Inflammatory macrophage (primary cell): ENCODE results near the gene ZBTB7A.
"Not testable (repeated sequence)": the region's sequence is repeated elsewhere in the genome, so short reads cannot be mapped to it uniquely, and the experiment has no call there.

ENCODE experiments used
- DNase-seq, 2 donors: peaks; one replicate each; pipeline ENCODE4 v3.0.0-alpha.2; 2020 to 2022

ZBTB7A gene

GRCh38 chr19:4014541-4015491 lies 51.9 kb downstream of the ZBTB7A start:
- DNase-seq: no peak

GRCh38 chr19:4013886-4014540 lies 52.7 kb downstream of the ZBTB7A start:
- DNase-seq: no peak

DNA sequence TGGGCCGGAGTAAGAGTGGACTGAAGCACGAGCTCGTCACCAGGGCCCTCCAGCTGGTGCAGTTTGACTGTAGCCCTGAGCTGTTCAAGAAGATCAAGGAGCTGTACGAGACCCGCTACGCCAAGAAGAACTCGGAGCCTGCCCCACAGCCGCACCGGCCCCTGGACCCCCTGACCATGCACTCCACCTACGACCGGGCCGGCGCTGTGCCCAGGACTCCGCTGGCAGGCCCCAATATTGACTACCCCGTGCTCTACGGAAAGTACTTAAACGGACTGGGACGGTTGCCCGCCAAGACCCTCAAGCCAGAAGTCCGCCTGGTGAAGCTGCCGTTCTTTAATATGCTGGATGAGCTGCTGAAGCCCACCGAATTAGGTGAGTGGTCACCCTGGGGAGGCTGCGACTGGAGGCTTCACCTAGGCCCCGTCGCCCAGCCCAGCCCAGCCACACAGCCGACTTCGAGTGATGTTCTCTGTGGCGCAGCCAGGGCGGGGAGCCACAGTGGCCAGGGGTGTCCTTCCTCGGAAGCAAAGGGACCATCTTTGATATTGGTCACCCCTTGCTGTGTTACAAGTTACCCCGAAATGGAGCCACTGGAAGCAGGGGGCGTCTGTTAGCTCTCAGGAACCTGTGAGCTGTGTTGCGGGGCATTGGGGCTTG lies 53.6 kb downstream of the ZBTB7A start:
- DNase-seq: no peak

DNA sequence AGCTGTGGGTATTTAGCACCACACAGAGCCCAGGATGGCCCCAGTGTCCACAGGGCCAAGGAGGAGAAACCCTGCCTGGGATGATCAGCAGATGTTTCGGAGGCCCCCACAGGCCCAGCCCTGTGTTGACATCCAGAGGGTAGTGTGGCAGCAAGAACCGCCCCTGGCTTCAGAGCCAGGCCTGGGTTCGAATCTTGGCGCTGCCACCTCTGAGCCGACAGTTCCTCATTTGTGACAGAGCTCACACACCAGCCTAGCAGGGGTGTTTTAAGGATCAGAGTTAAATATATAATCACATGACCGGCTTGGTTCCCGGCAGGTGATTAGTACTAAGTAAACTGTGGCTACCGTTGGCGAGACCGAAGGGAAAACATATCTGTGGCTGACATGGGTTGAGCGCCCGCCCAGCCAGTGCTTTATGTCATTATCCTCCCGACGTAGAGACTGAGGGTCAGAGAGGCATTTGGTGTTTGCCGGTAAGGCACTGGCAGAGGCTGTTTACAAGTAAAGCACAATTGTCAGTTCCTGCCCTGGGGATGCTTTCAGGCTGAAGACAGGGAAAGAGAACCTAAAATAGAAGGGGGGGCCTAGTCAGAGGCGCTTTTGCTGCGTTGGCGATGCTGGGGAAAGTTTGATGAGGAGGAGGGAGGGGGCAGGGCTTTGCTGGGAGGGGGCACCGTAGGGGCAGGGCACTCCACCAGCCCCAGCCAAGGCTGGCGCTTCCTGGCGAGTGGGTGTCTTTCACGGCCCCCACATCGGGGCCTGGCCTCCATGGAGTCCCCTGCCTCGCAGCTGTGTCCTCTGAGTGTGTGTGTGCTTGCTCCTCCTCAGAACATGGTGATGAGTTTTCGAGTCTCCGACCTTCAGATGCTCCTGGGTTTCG lies 54.4 kb downstream of the ZBTB7A start:
- DNase-seq: no peak

DNA sequence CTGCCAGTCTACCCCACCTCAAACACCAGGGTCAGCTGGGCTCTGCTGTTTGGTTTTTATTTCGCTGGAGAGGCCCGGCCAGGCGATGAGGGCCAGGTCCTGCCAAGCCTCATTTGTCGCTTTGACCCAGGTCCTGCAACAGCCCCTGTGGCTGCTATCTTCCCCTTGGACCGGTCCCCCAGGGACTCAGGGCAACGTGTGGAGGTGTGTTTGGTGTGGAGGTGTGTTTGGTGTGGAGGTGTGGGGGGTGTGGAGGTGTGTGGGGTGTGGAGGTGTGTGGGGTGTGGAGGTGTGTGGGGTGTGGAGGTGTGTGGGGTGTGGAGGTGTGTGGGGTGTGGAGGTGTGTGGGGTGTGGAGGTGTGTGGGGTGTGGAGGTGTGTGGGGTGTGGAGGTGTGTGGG lies 55.3 kb downstream of the ZBTB7A start:
- not testable (repeated sequence) for DNase-seq

DNA sequence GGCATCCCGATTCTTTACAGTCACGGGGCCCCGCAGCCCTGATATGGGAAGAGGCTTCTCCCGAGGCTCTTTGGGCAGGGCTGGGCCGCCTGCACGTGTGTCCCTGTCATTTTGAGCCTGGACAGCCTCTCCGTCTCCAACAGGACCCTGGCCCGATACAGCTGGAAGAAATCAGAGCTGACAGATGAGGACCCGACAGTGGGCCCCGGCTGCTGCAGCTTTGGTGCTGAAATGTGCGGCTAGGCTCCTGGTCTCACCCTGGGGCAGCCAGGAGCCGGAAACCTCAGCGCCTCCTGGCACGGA lies 55.9 kb downstream of the ZBTB7A start:
- no peak for DNase-seq

DNA sequence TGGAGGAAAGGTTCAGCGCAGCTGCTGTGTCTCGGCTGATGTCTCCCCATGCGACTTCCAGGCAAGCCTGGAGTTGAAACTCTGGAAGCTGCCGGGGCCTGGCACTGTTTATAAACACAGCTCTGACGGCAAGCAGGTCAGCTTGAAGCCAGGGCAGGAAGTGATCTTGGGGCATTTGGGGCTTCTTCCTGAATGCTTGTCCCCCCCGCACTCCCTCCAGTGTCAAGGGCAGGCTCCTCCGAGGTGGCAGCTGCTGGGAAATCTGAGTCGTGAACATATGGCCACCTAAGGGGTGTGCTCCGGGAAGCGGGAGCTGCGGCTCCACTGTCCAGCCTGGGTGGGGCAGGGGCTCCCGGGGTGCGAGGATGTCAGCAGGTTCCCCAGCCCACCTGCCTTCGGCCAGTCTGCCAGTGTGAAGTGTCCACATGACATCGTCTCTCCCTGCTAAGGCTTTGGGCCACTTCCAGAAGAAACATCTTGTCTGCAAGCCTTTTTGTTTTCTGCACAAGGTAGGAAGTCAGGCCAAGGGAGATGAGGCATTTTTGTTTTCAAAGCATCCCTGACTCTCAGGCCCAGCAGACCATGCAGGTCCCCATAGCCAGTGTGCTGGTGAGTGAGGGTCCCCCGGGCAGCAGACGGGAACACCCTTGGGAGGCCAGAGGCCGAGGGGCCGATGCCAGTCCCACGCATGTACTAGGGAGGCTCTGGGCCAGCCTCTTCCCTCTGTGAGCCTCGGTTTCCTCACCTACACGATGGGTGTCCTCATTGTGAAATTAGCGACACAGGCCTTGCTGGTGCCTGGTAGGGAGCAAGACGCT lies 56.5 kb downstream of the ZBTB7A start:
- DNase-seq: no peak

DNA sequence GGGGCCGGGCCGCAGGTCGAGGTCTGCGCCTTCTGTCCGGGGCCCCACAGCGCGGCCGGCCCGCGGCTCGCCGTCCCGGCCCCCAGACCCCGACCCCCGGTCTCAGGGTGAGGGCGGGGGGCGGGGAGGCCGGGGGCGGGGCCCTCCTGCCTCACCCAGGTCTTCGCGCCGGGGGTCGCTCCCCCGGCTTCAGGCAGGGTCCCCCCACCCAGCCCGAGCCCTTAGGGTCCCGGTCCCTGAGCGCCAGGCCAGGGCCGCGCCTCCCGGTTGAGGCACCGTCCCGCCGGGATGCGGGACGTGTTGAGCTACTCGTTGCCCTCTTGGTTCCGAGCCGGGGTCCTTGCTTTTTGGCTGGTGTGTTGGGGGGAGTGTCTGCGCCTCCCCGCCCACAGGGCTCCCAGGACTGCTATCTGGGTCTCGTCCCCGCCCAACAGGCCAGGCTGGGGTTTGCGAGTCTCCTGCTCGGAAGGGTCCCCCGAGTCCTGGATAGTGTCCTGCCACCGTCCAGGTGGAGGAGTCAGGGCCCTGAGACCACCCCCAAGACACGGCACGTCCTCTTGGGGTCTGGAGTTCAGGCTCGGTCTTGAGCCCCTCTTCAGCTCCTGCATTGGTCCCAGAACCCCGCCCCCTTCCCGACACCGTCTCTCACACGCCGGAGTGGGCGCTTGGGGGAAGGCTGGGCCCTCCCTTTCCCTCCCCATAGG lies 58.7 kb downstream of the ZBTB7A start:
- DNase-seq: peak in 1 of 2 donors; percentile 23

DNA sequence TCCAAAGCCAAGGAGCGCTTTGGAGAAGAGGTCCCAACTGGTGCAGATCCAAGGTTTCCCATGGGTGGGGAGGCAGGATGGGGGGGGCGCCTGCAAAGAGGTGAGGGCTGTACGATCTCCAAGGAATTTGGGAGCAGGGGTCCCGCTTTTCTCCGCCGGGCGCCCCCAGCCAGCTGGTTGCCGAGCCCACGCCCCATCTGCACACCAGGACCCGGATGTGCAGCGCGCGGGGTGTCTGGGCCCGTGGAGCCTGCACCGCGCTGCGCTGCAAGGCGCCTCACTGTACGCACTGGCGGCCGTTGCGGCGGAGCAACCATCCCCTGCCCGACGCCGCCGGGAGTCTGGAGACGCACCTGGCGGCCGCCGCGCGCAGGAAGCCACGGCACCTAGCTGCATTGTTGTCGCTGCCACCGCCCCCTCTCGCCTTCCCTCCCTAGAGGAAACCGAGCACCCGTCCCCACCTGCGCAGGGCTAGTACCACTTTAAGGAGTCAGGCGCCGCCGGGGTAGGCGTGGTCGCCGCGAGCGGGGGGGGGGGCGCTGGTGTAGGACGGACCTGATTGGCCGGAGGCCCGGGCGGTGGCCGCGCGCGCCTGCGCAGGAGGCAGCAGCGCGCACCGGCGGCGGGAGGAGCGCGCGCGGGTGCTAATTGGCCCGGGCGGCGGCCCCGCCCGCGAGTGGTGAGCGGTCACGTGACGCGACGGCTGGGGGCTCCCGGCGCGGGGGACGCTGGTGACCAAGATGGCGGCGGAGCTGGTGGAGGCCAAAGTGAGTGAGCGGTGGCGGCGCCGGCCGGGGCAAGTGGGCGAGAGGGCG lies 59.5 kb downstream of the ZBTB7A start, which contains the start of gene PIAS4:
Gene PIAS4 (plus strand): TSS at position 716 of the 815 bp plus-strand sequence. CDS start 25 bp downstream, at position 741.
- DNase-seq: peak; percentile 94 to 98

GRCh38 chr19:4005436-4005835 lies 61.3 kb downstream of the ZBTB7A start:
- not testable (repeated sequence) for DNase-seq

DNA sequence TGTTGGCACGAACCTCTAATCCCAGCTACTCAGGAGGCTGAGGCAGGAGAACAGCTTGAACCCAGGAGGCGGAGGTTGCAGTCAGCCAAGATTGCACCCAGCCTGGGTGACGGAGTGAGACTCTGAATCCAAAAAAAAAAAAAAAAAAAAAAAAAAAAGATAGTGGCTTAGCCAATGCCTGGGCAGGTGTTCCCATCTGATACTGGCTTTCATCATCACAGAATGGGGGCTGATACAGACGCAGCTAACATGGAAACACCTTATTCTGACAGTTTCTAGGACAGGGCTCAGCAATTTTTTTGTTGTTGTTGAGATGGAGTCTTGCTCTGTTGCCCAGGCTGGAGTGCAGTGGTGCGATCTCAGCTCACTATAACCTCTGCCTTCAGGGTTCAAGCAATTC lies 65.9 kb downstream of the ZBTB7A start:
- not testable (repeated sequence) for DNase-seq

DNA sequence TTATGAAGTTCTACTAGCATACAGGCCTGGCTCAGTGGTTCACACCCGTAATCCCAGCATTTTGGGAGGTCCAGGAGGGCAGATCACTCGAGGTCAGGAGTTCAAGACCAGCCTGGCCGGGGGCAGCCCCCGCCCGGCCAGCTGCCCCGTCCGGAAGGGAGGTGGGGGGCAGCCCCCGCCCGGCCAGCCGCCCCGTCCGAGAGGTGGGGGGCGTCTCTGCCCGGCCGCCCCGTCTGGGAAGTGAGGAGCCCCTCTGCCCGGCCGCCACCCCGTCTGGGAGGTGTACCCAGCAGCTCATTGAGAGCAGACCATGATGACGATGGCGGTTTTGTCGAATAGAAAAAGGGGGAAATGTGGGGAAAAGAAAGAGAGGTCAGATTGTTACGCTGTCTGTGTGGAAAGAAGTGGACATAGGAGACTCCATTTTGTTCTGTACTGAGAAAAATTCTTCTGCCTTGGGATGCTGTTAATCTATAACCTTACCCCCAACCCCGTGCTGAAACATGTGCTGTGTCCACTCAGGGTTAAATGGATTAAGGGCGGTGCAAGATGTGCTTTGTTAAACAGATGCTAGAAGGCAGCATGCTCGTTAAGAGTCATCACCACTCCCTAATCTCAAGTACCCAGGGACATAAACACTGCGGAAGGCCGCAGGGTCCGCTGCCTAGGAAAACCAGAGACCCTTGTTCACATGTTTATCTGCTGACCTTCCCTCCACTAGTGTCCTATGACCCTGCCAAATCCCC lies 67.9 kb downstream of the ZBTB7A start:
- not testable (repeated sequence) for DNase-seq

GRCh38 chr19:3995607-3996006 lies 71.1 kb downstream of the ZBTB7A start:
- no peak for DNase-seq
